Tibial artery (tissue), 4 donors: ENCODE measurements around the gene EXOC6B.

Experiments used
- DNase-seq, 2 donors: peaks; one replicate each; pipeline ENCODE4 v3.0.0-alpha.2; 2019
- H3K27ac ChIP-seq, 2 donors: fragments of 200-600 bp; sonication (generic) in 1 of 2; 1 replicate in 1 of 2; 2 replicates in 1 of 2; pipeline ENCODE4 v1.5.1; 2018 to 2019; ENCODE audit warnings: mild to moderate bottlenecking in 1 of 2
- H3K27me3 ChIP-seq, 2 donors: fragments of 200-600 bp; sonication (generic) in 1 of 2; one replicate each; pipeline versions ENCODE4 v1.5.1 to v1.6.0; 2016 to 2019
- H3K36me3 ChIP-seq, 3 donors: fragments of 200-600 bp; sonication (generic) in 2 of 3; one replicate each; pipeline ENCODE4 v1.5.1; 2016 to 2019; ENCODE audit warnings: mild to moderate bottlenecking in 2 of 3
- H3K4me1 ChIP-seq, 4 donors: fragments of 200-600 bp; sonication (generic) in 2 of 4; 1 replicate in 3 of 4; 2 replicates in 1 of 4; pipeline ENCODE4 v1.5.1; 2016 to 2019
- H3K4me3 ChIP-seq, 2 donors: fragments of 200-600 bp; sonication (generic) in 1 of 2; 1 replicate in 1 of 2; 2 replicates in 1 of 2; pipeline ENCODE4 v1.5.1; 2018 to 2019; ENCODE audit warnings: mild to moderate bottlenecking in 2 of 2
- H3K9me3 ChIP-seq, 3 donors: fragments of 200-600 bp; sonication (generic) in 1 of 3; one replicate each; pipeline ENCODE4 v1.5.1; 2016 to 2019
- CTCF ChIP-seq, 2 experiments: fragments of 200-600 bp in 1 of 2; fragments of 450-650 bp in 1 of 2; IDR thresholded peaks; one replicate each; pipeline ENCODE4 v1.5.1; 2017 to 2019; ENCODE audit warnings: antibody characterized with exemption in 2 of 2, mild to moderate bottlenecking in 1 of 2, moderate library complexity in 1 of 2
- intact Hi-C: fragments of 100-400 bp; cut with DNase I; formaldehyde crosslinking; loops from one replicate; pipeline ENCODE4 v1.15.0; 2023; ENCODE audit warnings: low total_unique reads

EXOC6B gene

DNA sequence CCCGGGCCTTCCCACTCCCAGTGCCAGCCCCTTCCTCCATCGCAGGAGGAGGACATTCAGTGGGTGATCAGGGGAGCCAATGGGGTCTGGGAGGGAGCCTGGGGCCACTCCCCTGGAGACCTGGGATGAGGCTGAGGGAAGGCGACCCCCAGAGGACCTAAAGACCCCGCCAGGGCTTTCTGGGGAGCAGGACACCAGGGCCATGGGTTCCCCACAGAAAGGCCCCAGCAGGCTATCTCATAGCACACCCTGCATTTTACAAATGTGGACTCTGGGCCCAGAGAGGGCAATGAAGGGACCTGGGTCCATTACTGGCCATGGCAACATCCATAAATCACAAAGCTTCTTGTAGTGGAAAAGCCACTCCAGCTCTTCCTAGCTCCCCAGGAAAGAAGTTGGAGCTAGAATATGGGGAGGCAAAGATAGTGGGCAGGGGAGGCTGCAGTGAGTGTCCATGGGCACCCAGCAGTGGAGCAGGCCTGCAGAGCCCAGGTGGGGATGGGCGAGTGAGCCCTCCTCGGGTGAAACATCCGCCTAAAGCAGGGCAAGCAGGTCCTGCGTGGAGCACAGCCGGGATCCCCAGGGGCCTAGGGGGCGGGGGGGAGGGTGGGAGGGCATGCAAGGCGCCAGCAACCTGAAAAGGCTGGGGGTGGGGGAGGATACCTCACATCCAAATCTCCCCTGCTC, 692.0 kb downstream of the EXOC6B start:
- Histone ChIP-seq H3K4me1 (peaks cover 0 to 18% (median 10%) of the 10 kb centered on the region in 4 donors), H3K27me3 (peaks cover 0 to 6% of the 10 kb centered on the region in 2 donors), H3K36me3 (no peaks in the 10 kb centered on the region), H3K4me3 (no peak overlapping the region), H3K27ac (no peak overlapping the region), H3K9me3 (no peaks in the 10 kb centered on the region)
- intact Hi-C loops: no loop called here
- TF ChIP-seq CTCF (IDR thresholded peaks at IDR 0.05): no peak
- peak in 1 of 2 donors; percentile 19 for DNase-seq

- Histone ChIP-seq H3K27ac (no peak overlapping the region), H3K4me1 (peaks cover 0 to 11% (median 3%) of the 10 kb centered on the region in 4 donors), H3K9me3 (no peaks in the 10 kb centered on the region), H3K4me3 (no peak overlapping the region), H3K36me3 (no peaks in the 10 kb centered on the region), H3K27me3 (peaks cover 0 to 6% of the 10 kb centered on the region in 2 donors)
- intact Hi-C loops: no loop called here
- no peak for TF ChIP-seq CTCF (IDR thresholded peaks at IDR 0.05)
- peak in 1 of 2 donors; percentile 55 for DNase-seq
Measured at GRCh38 chr2:72132981-72133720, 692.7 kb downstream of the EXOC6B start.

- Histone ChIP-seq H3K9me3 (no peaks in the 10 kb centered on the region), H3K36me3 (no peaks in the 10 kb centered on the region), H3K27me3 (peaks cover 0 to 13% of the 10 kb centered on the region in 2 donors), H3K4me1 (peaks cover 0 to 4% (median 0%) of the 10 kb centered on the region in 4 donors), H3K27ac (no peak overlapping the region), H3K4me3 (no peak overlapping the region)
- TF ChIP-seq CTCF (IDR thresholded peaks at IDR 0.05): no peak
- DNase-seq: peak in 1 of 2 donors; percentile 61
- intact Hi-C loops: no loop called here
Measured at GRCh38 chr2:72131916-72132841, 693.7 kb downstream of the EXOC6B start.

- intact Hi-C loops: no loop called here
Measured at GRCh38 chr2:72131371-72131891, 694.4 kb downstream of the EXOC6B start.

More at GRCh38 chr2:72131371-72131891, 694.4 kb downstream of the EXOC6B start:
- Histone ChIP-seq H3K4me1 (peaks cover 0 to 4% (median 0%) of the 10 kb centered on the region in 4 donors), H3K27me3 (peaks cover 0 to 13% of the 10 kb centered on the region in 2 donors), H3K36me3 (no peaks in the 10 kb centered on the region), H3K4me3 (no peak overlapping the region), H3K9me3 (no peaks in the 10 kb centered on the region), H3K27ac (no peak overlapping the region)
- TF ChIP-seq CTCF (IDR thresholded peaks at IDR 0.05): no peak
- peak in 1 of 2 donors; percentile 51 for DNase-seq
